AG04450 (cell line): ENCODE results near the gene ARHGDIG. TPM values are rescaled to one million over a fixed set of nuclear protein-coding genes. Genes with fewer than 3 reads are reported as not detected.

ENCODE experiments used
- CTCF ChIA-PET: fragments of 300-600, 350-600 bp; formaldehyde crosslinking; extraction: SDS; loops from one replicate; lab custom pipeline; 2022; ENCODE audit warnings: antibody characterized with exemption, inconsistent platforms; lab: Charles Lee
- POLR2A ChIA-PET: fragments of 350-600 bp; formaldehyde crosslinking; extraction: SDS; loops from one replicate; lab custom pipeline; 2021; ENCODE audit warnings: antibody characterized with exemption, inconsistent platforms; lab: Yijun Ruan, JAX
- DNase-seq: peaks from one replicate; pipeline ENCODE4 v3.0.0-alpha.2; 2011; ENCODE audit warnings: low read depth, low spot score
- H3K27ac ChIP-seq: one replicate; pipeline ENCODE4 v1.5.1; 2012; ENCODE audit warnings: low read depth, low read length, control low read depth
- H3K27me3 ChIP-seq: one replicate; pipeline ENCODE4 v1.6.0; 2012; ENCODE audit warnings: low read length; ENCODE audit not compliant: control insufficient read depth, insufficient read depth
- H3K4me3 ChIP-seq: 2 replicates; pipeline ENCODE4 v1.5.1; 2011; ENCODE audit warnings: mild to moderate bottlenecking, low read depth, low read length, control low read depth
- H3K9me3 ChIP-seq: 2 replicates; pipeline ENCODE4 v1.5.1; 2012; ENCODE audit warnings: low read length; ENCODE audit not compliant: control insufficient read depth, insufficient read depth
- CTCF ChIP-seq: IDR thresholded peaks from 2 replicates; pipeline ENCODE4 v1.5.1; 2011; ENCODE audit warnings: low read depth, low read length, control low read depth, inconsistent platforms
- polyA plus RNA-seq: library from polyadenylated mRNA; depleted of rRNA; stranded (reverse); fragments of >200 nt; gene quantifications from 2 replicates; pipeline ENCODE4 v1.2.3, GENCODE V29; 2011

The ARHGDIG gene
- polyA plus RNA-seq, 1 experiment = not detected

GRCh38 chr16:322476-323143 lies 42.2 kb downstream of the ARHGDIG start:
- Histone ChIP-seq H3K27ac (no peak overlapping the region), H3K27me3 (no peaks in the 10 kb centered on the region), H3K9me3 (no peaks in the 10 kb centered on the region; the same call in 1 of the 2 replicates), H3K4me3 (no peak overlapping the region)
- POLR2A ChIA-PET = no interaction called here
- TF ChIP-seq CTCF = no peak
- CTCF ChIA-PET = no interaction called here
- DNase-seq = no peak

GRCh38 chr16:324201-324450 lies 43.7 kb downstream of the ARHGDIG start:
- Histone ChIP-seq H3K27ac (no peak overlapping the region), H3K9me3 (no peaks in the 10 kb centered on the region; the same call in 1 of the 2 replicates), H3K4me3 (no peak overlapping the region), H3K27me3 (no peaks in the 10 kb centered on the region)
- ChIA-PET POLR2A (no interaction called here), CTCF (interaction anchor here (0.6 kb wide), 1 partner anchor 218 kb away, joined by 4 read pairs; no protein-coding TSS in a partner anchor)
- no peak for TF ChIP-seq CTCF
- no peak for DNase-seq

GRCh38 chr16:324451-325334 lies 44.3 kb downstream of the ARHGDIG start:
- no peak for DNase-seq
- Histone ChIP-seq H3K9me3 (no peaks in the 10 kb centered on the region; the same call in 1 of the 2 replicates), H3K27me3 (no peaks in the 10 kb centered on the region), H3K4me3 (no peak overlapping the region), H3K27ac (no peak overlapping the region)
- CTCF ChIA-PET = interaction anchor here (0.6 kb wide), 1 partner anchor 218 kb away, joined by 4 read pairs; no protein-coding TSS in a partner anchor
- POLR2A ChIA-PET = interaction anchor here (0.6 kb wide), 1 partner anchor 18 kb away, joined by 3 read pairs; no protein-coding TSS in a partner anchor
- TF ChIP-seq CTCF = no peak

GRCh38 chr16:325375-326145 lies 45.2 kb downstream of the ARHGDIG start:
- Histone ChIP-seq H3K4me3 (no peak overlapping the region), H3K27ac (no peak overlapping the region), H3K9me3 (no peaks in the 10 kb centered on the region; the same call in 1 of the 2 replicates), H3K27me3 (no peaks in the 10 kb centered on the region)
- no peak for TF ChIP-seq CTCF
- no peak for DNase-seq
- ChIA-PET CTCF (no interaction called here), POLR2A (no interaction called here)
